ENCODE measurements around the gene CMAS.
"Not testable (repeated sequence)": the region's sequence is repeated elsewhere in the genome, so short reads cannot be mapped to it uniquely, and the experiment has no call there.

The CMAS gene

DNA sequence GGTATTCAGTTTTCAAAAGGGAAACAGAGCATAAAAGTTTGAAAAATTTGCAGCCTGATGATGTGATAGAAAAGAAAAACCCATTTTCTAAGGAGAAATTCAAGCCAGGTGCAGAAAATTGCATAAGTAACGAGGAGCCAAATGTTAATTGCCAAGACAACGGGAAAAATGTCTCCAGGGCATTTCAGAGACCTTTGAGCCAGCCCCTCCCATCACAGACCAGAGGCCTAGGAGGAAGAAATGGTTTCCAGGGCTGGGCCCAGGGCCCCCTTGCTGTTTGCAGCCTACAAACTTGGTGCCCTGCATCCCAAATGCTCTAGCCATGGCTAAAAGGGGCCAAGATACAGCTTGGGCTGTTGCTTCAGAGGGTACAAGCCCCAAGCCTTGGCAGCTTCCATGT, 38.2 kb upstream of the CMAS start:
- H3K23ac ChIP-seq (ENCODE audit: low read length); H3K79me2 ChIP-seq (ENCODE audit: control insufficient read depth, insufficient read depth, low read length, poor library complexity); H3K4ac ChIP-seq (ENCODE audit: low read depth, low read length); H3K79me1 ChIP-seq (ENCODE audit: low read length); H2BK120ac ChIP-seq (ENCODE audit: insufficient read depth, low read length, poor library complexity); H3K14ac ChIP-seq (ENCODE audit: low read length); H3K9ac ChIP-seq (ENCODE audit: low read length); H4K91ac ChIP-seq (ENCODE audit: low read depth, low read length); H3K4me3 ChIP-seq (ENCODE audit: low read depth, low read length); H3K27ac ChIP-seq (ENCODE audit: low read depth, low read length); H3K4me1 ChIP-seq (ENCODE audit: control insufficient read depth in 1 of 2, insufficient read depth in 2 of 2, low read length in 2 of 2); H4K12ac ChIP-seq (ENCODE audit: low read depth, low read length); H2BK12ac ChIP-seq (ENCODE audit: low read length); H2AK5ac ChIP-seq (ENCODE audit: low read length); H2BK5ac ChIP-seq (ENCODE audit: low read depth, low read length, poor library complexity); H3K9me3 ChIP-seq (ENCODE audit: insufficient read depth, low read depth, low read length); H3K18ac ChIP-seq (ENCODE audit: low read length); H2AFZ ChIP-seq (ENCODE audit: insufficient read depth, low read length, poor library complexity); H4K8ac ChIP-seq (ENCODE audit: low read depth, low read length); H3K27me3 ChIP-seq (ENCODE audit: insufficient read depth, low read length); H3K4me2 ChIP-seq (ENCODE audit: low read length); H3K36me3 ChIP-seq (ENCODE audit: control insufficient read depth in 1 of 2, insufficient read depth in 2 of 2, low read length in 2 of 2): not testable (repeated sequence)
- WGBS (ENCODE audit: extremely low coverage, insufficient coverage, insufficient read length), result no CpG with 5 or more reads among the region's 2 CpGs
- peak; percentile 13 to 63 for DNase-seq

DNA sequence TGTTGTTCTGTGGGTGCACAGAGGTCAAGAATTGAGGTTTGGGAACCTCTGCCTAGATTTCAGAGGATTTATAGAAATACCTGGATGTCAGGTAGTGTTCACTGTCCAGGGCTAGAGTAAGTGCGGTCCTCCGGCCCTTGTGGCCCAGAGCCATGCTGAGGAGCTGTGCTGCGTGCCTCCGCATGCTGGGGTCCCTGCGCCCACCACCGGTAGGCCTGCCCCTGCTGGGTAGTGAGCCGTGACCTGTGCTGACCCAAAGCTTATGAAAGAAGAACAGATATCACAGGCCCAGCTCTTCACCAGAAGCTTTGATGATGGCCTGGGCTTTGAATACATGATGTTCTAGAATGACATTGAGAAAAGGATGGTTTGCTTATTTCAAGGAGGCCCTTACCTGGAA, 37.8 kb upstream of the CMAS start:
- Histone ChIP-seq H3K14ac (ENCODE audit: low read length) (no peak overlapping the region), H3K4me2 (ENCODE audit: low read length) (no peak overlapping the region), H3K18ac (ENCODE audit: low read length) (no peak overlapping the region), H3K79me1 (ENCODE audit: low read length) (no peaks in the 10 kb centered on the region), H2AK5ac (ENCODE audit: low read length) (no peak overlapping the region), H3K79me2 (ENCODE audit: control insufficient read depth, insufficient read depth, low read length, poor library complexity) (no peaks in the 10 kb centered on the region), H4K12ac (ENCODE audit: low read depth, low read length) (no peak overlapping the region), H2BK120ac (ENCODE audit: insufficient read depth, low read length, poor library complexity) (no peak overlapping the region), H3K4me3 (ENCODE audit: low read depth, low read length) (no peak overlapping the region), H4K91ac (ENCODE audit: low read depth, low read length) (no peak overlapping the region), H2BK12ac (ENCODE audit: low read length) (no peak overlapping the region), H2AFZ (ENCODE audit: insufficient read depth, low read length, poor library complexity) (no peak overlapping the region), H3K27me3 (ENCODE audit: insufficient read depth, low read length) (no peaks in the 10 kb centered on the region), H3K4me1 (ENCODE audit: control insufficient read depth in 1 of 2, insufficient read depth in 2 of 2, low read length in 2 of 2) (no peaks in the 10 kb centered on the region), H3K27ac (ENCODE audit: low read depth, low read length) (no peak overlapping the region), H2BK5ac (ENCODE audit: low read depth, low read length, poor library complexity) (no peak overlapping the region), H3K9me3 (ENCODE audit: insufficient read depth, low read depth, low read length) (peaks cover 2% of the 10 kb centered on the region), H3K9ac (ENCODE audit: low read length) (no peak overlapping the region), H4K8ac (ENCODE audit: low read depth, low read length) (no peak overlapping the region), H3K4ac (ENCODE audit: low read depth, low read length) (no peak overlapping the region), H3K36me3 (ENCODE audit: control insufficient read depth in 1 of 2, insufficient read depth in 2 of 2, low read length in 2 of 2) (no peaks in the 10 kb centered on the region), H3K23ac (ENCODE audit: low read length) (no peak overlapping the region)
- WGBS (ENCODE audit: extremely low coverage, insufficient coverage, insufficient read length), result no CpG with 5 or more reads among the region's 7 CpGs
- DNase-seq, result no peak

DNA sequence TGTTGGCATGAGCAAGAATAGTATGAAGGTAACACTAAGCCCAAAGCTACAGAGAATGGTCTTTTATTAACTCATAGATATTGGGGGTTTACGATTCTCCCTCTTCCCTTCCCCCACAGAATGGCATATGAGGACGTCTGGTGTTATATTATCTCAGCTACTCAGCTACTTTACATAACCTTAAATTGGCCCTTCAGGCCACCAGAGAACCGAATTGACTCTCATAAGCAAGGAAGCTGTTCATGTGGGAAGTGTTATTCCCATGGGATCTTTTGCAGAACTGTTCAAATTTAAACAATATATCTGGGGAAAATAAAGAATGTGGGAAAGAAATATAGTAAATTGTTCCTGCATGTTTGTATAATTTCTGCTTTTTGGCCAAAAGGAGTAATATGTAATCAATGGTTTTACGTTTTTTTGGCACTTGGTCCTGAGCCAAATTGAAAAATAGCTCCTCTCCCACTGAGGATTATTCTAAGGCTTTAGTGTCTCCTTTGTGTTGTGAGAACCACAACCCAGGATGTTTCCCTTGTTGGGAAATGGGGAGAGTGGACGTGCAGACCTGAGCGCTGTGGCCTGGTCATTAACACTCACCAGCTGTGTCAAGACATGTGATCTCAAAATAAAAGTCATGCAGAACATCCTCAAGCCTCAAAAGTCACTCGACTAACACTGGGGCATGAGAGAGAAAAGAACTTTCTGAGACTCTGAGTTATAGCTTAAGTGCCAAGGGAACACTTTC, 31.8 kb upstream of the CMAS start:
- H3K27ac ChIP-seq (ENCODE audit: low read depth, low read length), result no peak overlapping the region
- H3K9ac ChIP-seq (ENCODE audit: low read length), result no peak overlapping the region
- H3K79me2 ChIP-seq (ENCODE audit: control insufficient read depth, insufficient read depth, low read length, poor library complexity), result no peaks in the 10 kb centered on the region
- WGBS (ENCODE audit: extremely low coverage, insufficient coverage, insufficient read length), result no CpG with 5 or more reads among the region's 7 CpGs
- H3K23ac ChIP-seq (ENCODE audit: low read length), result no peak overlapping the region
- no peak overlapping the region for H3K4me3 ChIP-seq (ENCODE audit: low read depth, low read length)
- peaks cover 2% of the 10 kb centered on the region for H3K9me3 ChIP-seq (ENCODE audit: insufficient read depth, low read depth, low read length)
- no peak overlapping the region for H3K18ac ChIP-seq (ENCODE audit: low read length)
- no peaks in the 10 kb centered on the region for H3K79me1 ChIP-seq (ENCODE audit: low read length)
- H4K91ac ChIP-seq (ENCODE audit: low read depth, low read length), result no peak overlapping the region
- DNase-seq, result no peak
- no peak overlapping the region for H3K4ac ChIP-seq (ENCODE audit: low read depth, low read length)
- no peak overlapping the region for H3K4me2 ChIP-seq (ENCODE audit: low read length)
- no peak overlapping the region for H3K14ac ChIP-seq (ENCODE audit: low read length)
- H3K36me3 ChIP-seq (ENCODE audit: control insufficient read depth in 1 of 2, insufficient read depth in 2 of 2, low read length in 2 of 2), result no peaks in the 10 kb centered on the region
- no peak overlapping the region for H4K8ac ChIP-seq (ENCODE audit: low read depth, low read length)
- H2AK5ac ChIP-seq (ENCODE audit: low read length), result no peak overlapping the region
- no peak overlapping the region for H4K12ac ChIP-seq (ENCODE audit: low read depth, low read length)
- no peaks in the 10 kb centered on the region for H3K4me1 ChIP-seq (ENCODE audit: control insufficient read depth in 1 of 2, insufficient read depth in 2 of 2, low read length in 2 of 2)
- H2BK120ac ChIP-seq (ENCODE audit: insufficient read depth, low read length, poor library complexity), result no peak overlapping the region
- H2AFZ ChIP-seq (ENCODE audit: insufficient read depth, low read length, poor library complexity), result no peak overlapping the region
- no peak overlapping the region for H2BK12ac ChIP-seq (ENCODE audit: low read length)
- H2BK5ac ChIP-seq (ENCODE audit: low read depth, low read length, poor library complexity), result no peak overlapping the region
- H3K27me3 ChIP-seq (ENCODE audit: insufficient read depth, low read length), result no peaks in the 10 kb centered on the region

- no peak overlapping the region for H3K14ac ChIP-seq (ENCODE audit: low read length)
- no peak overlapping the region for H4K12ac ChIP-seq (ENCODE audit: low read depth, low read length)
- no peak overlapping the region for H3K27ac ChIP-seq (ENCODE audit: low read depth, low read length)
- H2BK12ac ChIP-seq (ENCODE audit: low read length), result no peak overlapping the region
- no CpG with 5 or more reads among the region's 7 CpGs for WGBS (ENCODE audit: extremely low coverage, insufficient coverage, insufficient read length)
- no peak overlapping the region for H2BK5ac ChIP-seq (ENCODE audit: low read depth, low read length, poor library complexity)
- no peak overlapping the region for H3K23ac ChIP-seq (ENCODE audit: low read length)
- H4K91ac ChIP-seq (ENCODE audit: low read depth, low read length), result no peak overlapping the region
- no peaks in the 10 kb centered on the region for H3K4me1 ChIP-seq (ENCODE audit: control insufficient read depth in 1 of 2, insufficient read depth in 2 of 2, low read length in 2 of 2)
- no peak overlapping the region for H3K4me2 ChIP-seq (ENCODE audit: low read length)
- H4K8ac ChIP-seq (ENCODE audit: low read depth, low read length), result no peak overlapping the region
- no peak overlapping the region for H3K4ac ChIP-seq (ENCODE audit: low read depth, low read length)
- no peaks in the 10 kb centered on the region for H3K27me3 ChIP-seq (ENCODE audit: insufficient read depth, low read length)
- H3K9ac ChIP-seq (ENCODE audit: low read length), result no peak overlapping the region
- H3K79me2 ChIP-seq (ENCODE audit: control insufficient read depth, insufficient read depth, low read length, poor library complexity), result no peaks in the 10 kb centered on the region
- peaks cover 1% of the 10 kb centered on the region for H3K9me3 ChIP-seq (ENCODE audit: insufficient read depth, low read depth, low read length)
- no peaks in the 10 kb centered on the region for H3K79me1 ChIP-seq (ENCODE audit: low read length)
- no peak overlapping the region for H3K4me3 ChIP-seq (ENCODE audit: low read depth, low read length)
- no peak overlapping the region for H2AFZ ChIP-seq (ENCODE audit: insufficient read depth, low read length, poor library complexity)
- H2AK5ac ChIP-seq (ENCODE audit: low read length), result no peak overlapping the region
- no peaks in the 10 kb centered on the region for H3K36me3 ChIP-seq (ENCODE audit: control insufficient read depth in 1 of 2, insufficient read depth in 2 of 2, low read length in 2 of 2)
- H2BK120ac ChIP-seq (ENCODE audit: insufficient read depth, low read length, poor library complexity), result no peak overlapping the region
- DNase-seq, result no peak
- H3K18ac ChIP-seq (ENCODE audit: low read length), result no peak overlapping the region
Observed at GRCh38 chr12:22014783-22015144, 31.3 kb upstream of the CMAS start.
